A673 (cell line): ENCODE data around the gene NDOR1. TPM values are rescaled to one million over a fixed set of nuclear protein-coding genes. Genes with fewer than 3 reads are reported as not detected.
A peak's percentile ranks its signal among the peaks of the same experiment; 100 is the strongest.

Source experiments
- BruUV-seq: library from RNA; stranded (reverse); fragments of 400-500 nt; replicated peaks from 2 replicates; lab custom pipeline; 2021; lab: Mats Ljungman, UMichigan
- CTCF ChIA-PET: fragments of 300-600 bp; sonication (Branson Sonifier 250); formaldehyde crosslinking; loops from one replicate; lab custom pipeline; 2022; ENCODE audit warnings: antibody characterized with exemption; lab: Charles Lee
- POLR2A ChIA-PET: fragments of 300-600 bp; sonication (Branson Sonifier 250); formaldehyde crosslinking; loops from one replicate; lab custom pipeline; 2022; ENCODE audit warnings: antibody characterized with exemption; ENCODE audit not compliant: low non-redundant PET; lab: Charles Lee
- DNase-seq: peaks from one replicate; pipeline ENCODE4 v3.0.0-alpha.2; 2015; ENCODE audit warnings: low spot score
- H3K27ac ChIP-seq: fragments of 200-600 bp; sonication (generic); 2 replicates; pipeline ENCODE4 v1.5.1; 2016; ENCODE audit warnings: mixed run types, low read depth, mild to moderate bottlenecking, mixed read lengths, antibody characterized with exemption, low read length; ENCODE audit not compliant: poor library complexity, severe bottlenecking
- H3K27me3 ChIP-seq: fragments of 200-600 bp; sonication (generic); replicated peaks from 2 replicates; pipeline ENCODE4 v1.6.1; 2017; ENCODE audit warnings: mixed run types, low read depth, mild to moderate bottlenecking, mixed read lengths, antibody characterized with exemption, low read length; ENCODE audit not compliant: insufficient read depth, poor library complexity
- H3K36me3 ChIP-seq: fragments of 200-600 bp; sonication (generic); 2 replicates; pipeline ENCODE4 v1.6.1; 2016; ENCODE audit warnings: mixed run types, mild to moderate bottlenecking, mixed read lengths, antibody characterized with exemption, low read length; ENCODE audit not compliant: insufficient read depth, poor library complexity, severe bottlenecking
- H3K4me1 ChIP-seq: fragments of 200-600 bp; sonication (generic); 2 replicates; pipeline ENCODE4 v1.6.1; 2017; ENCODE audit warnings: mixed run types, mild to moderate bottlenecking, mixed read lengths, antibody characterized with exemption, low read length; ENCODE audit not compliant: insufficient read depth, poor library complexity, severe bottlenecking
- H3K4me3 ChIP-seq: fragments of 200-600 bp; sonication (generic); 2 replicates; pipeline ENCODE4 v1.5.1; 2016; ENCODE audit warnings: low read depth, mixed run types, mild to moderate bottlenecking, mixed read lengths, low read length; ENCODE audit not compliant: poor library complexity, severe bottlenecking
- H3K9me3 ChIP-seq: fragments of 200-600 bp; sonication (generic); 2 replicates; pipeline ENCODE4 v1.6.1; 2016; ENCODE audit warnings: mixed run types, low read depth, mild to moderate bottlenecking, mixed read lengths, antibody characterized with exemption, low read length; ENCODE audit not compliant: poor library complexity, severe bottlenecking
- CTCF ChIP-seq: fragments of 300-800, 200-600 bp; sonication (generic); conservative IDR thresholded peaks from 2 replicates; pipeline ENCODE4 v1.5.1; 2017; ENCODE audit warnings: low read depth, mild to moderate bottlenecking, antibody characterized with exemption, low read length, moderate library complexity, mixed read lengths
- EZH2 ChIP-seq: fragments of 200-600 bp; sonication (generic); IDR thresholded peaks from 2 replicates; pipeline ENCODE4 v1.6.1; 2017; ENCODE audit warnings: borderline replicate concordance, low read depth, mild to moderate bottlenecking, mixed read lengths, antibody characterized with exemption, low read length; ENCODE audit not compliant: poor library complexity, severe bottlenecking
- intact Hi-C: fragments of 100-400 bp; cut with micrococcal nuclease; formaldehyde crosslinking; loops from one replicate; pipeline ENCODE4 v1.10.0; 2022; ENCODE audit not compliant: unreplicated experiment
- total RNA-seq: library from RNA; stranded (reverse); gene quantifications from 2 replicates; pipeline ENCODE4 v1.2.3, GENCODE V29; 2021

NDOR1 gene
- total RNA-seq, 1 experiment from 2014 or later: 40.2 TPM

- DNase-seq: peak; percentile 69
- H3K4me1 ChIP-seq: no peaks in the 10 kb centered on the region
- H3K9me3 ChIP-seq: no peaks in the 10 kb centered on the region
- intact Hi-C loops: no loop called here
- BruUV-seq: no TSS peak
- CTCF ChIA-PET: interaction anchor here (0.7 kb wide), 1 partner anchor 58 kb away, joined by 3 read pairs; the partner anchor contains the start of gene RNF224
- peak overlapping the region; percentile 32 for H3K4me3 ChIP-seq
- no peaks in the 10 kb centered on the region for H3K36me3 ChIP-seq
- POLR2A ChIA-PET: no interaction called here
- peaks cover 72% of the 10 kb centered on the region for H3K27me3 ChIP-seq
- peak; percentile 78 for TF ChIP-seq EZH2
- no peak for TF ChIP-seq CTCF
- H3K27ac ChIP-seq: no peak overlapping the region
Observed at GRCh38 chr9:137168904-137169856, 36.3 kb upstream of the NDOR1 start.

GRCh38 chr9:137169896-137170358 lies 35.6 kb upstream of the NDOR1 start, which contains the start of gene LRRC26:
Gene LRRC26 (minus strand): TSS chr9:137170051. CDS start chr9:137169943, 108 bp downstream.
- Histone ChIP-seq H3K27ac (no peak within 1 kb of the TSS), H3K27me3 (peaks cover 64% of the 10 kb centered on the region), H3K4me1 (peaks cover 1% of the 10 kb centered on the region), H3K4me3 (peak within 1 kb of the TSS; percentile 32), H3K36me3 (no peaks in the 10 kb centered on the region), H3K9me3 (no peaks in the 10 kb centered on the region)
- no peak for DNase-seq
- TF ChIP-seq EZH2 (peak; percentile 0), CTCF (no peak)
- ChIA-PET CTCF (no interaction called here), POLR2A (no interaction called here)
- no TSS peak for BruUV-seq
- intact Hi-C loops: no loop called here

GRCh38 chr9:137170486-137171148 lies 34.9 kb upstream of the NDOR1 start:
- intact Hi-C loops: no loop called here
- DNase-seq: no peak
- Histone ChIP-seq H3K4me1 (peaks cover 3% of the 10 kb centered on the region), H3K4me3 (no peak overlapping the region), H3K9me3 (no peaks in the 10 kb centered on the region), H3K27me3 (peaks cover 57% of the 10 kb centered on the region), H3K27ac (no peak overlapping the region), H3K36me3 (no peaks in the 10 kb centered on the region)
- ChIA-PET POLR2A (no interaction called here), CTCF (interaction anchor here (0.7 kb wide), 1 partner anchor 41 kb away, joined by 3 read pairs; no protein-coding TSS in a partner anchor)
- TF ChIP-seq EZH2: peak; percentile 1
- TF ChIP-seq CTCF: no peak
- no TSS peak for BruUV-seq
